Subcutaneous adipose tissue (tissue), 4 donors: ENCODE data around the gene CHRDL2. TPM values are rescaled to one million over a fixed set of nuclear protein-coding genes. Genes with fewer than 3 reads are reported as not detected.

Experiments
- total RNA-seq, 4 donors: library from RNA; depleted of rRNA; stranded (reverse); fragments of >200 nt; gene quantifications; one replicate each; pipeline ENCODE4 v1.1.0, GENCODE V29; 2016
- TF ChIP-seq, protein P1 (sequence below): fragments of 450-650 bp; IDR thresholded peaks from one replicate; pipeline ENCODE4 v1.5.1; 2016; ENCODE audit warnings: low read depth, mild to moderate bottlenecking, control low read depth, antibody characterized with exemption, moderate library complexity

CHRDL2 gene
- total RNA-seq, 4 donors from 2014 or later = not detected

DNA sequence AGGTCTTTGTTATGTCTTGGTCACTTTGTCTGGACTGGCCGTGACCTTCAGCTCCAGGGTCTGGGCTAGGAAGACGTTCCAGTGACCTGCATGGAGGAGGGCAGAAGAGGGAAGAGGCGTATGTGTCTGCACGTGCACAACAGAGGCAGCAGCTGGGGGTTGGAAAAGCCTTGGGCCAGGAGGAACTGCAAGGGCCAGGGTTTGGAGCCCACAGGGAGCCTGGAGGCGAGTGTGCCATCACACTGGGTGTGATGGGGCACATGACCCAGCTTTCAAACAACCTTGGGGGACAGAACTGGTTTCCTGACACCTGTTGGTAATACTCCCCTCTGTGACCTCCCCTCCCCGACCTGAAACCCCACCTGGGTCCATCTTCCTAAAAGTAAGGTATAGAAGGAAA, 34.7 kb downstream of the CHRDL2 start:
- TF ChIP-seq, protein P1, sequence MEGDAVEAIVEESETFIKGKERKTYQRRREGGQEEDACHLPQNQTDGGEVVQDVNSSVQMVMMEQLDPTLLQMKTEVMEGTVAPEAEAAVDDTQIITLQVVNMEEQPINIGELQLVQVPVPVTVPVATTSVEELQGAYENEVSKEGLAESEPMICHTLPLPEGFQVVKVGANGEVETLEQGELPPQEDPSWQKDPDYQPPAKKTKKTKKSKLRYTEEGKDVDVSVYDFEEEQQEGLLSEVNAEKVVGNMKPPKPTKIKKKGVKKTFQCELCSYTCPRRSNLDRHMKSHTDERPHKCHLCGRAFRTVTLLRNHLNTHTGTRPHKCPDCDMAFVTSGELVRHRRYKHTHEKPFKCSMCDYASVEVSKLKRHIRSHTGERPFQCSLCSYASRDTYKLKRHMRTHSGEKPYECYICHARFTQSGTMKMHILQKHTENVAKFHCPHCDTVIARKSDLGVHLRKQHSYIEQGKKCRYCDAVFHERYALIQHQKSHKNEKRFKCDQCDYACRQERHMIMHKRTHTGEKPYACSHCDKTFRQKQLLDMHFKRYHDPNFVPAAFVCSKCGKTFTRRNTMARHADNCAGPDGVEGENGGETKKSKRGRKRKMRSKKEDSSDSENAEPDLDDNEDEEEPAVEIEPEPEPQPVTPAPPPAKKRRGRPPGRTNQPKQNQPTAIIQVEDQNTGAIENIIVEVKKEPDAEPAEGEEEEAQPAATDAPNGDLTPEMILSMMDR = no peak

GRCh38 chr11:74695705-74696280, 35.4 kb downstream of the CHRDL2 start:
- TF ChIP-seq, protein P1 = no peak

DNA sequence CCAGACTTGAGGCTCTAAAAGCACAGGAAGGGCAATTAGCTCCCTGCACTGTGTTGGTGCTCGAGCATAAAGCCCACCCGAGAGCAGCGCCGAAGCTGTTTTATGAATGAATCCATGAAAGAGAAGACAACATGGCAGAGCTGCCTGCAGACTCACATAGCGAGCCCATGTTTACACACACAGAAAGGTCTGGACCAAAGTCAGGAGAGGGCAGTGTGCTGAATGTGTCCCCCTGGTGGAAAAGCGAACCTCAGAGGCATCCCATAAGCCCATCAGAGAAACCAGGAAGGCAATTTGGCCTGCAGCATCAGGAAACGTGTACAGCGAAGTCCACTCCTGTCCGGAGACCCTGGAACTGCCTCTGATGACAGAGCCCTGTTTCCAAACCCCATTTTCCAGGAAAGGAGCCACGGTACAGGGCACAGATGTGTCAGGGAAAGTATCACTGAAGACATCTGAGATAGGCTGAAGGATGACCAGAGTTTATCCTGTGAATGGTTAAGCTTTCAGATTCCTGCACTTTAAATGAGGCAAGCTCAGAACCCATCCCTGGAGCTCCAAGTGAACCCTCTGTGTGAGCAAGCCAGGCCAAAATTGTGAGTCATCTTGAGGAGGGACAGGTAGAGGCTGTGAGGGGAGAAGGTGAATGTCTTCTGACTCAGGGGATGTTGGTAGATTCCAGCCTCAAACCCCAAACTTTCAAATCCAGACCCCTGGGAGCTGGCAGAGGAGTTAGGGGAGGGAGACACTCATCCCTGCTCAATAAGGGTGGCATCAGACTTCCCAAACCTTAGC, 36.9 kb downstream of the CHRDL2 start:
- TF ChIP-seq, protein P1 = no peak

DNA sequence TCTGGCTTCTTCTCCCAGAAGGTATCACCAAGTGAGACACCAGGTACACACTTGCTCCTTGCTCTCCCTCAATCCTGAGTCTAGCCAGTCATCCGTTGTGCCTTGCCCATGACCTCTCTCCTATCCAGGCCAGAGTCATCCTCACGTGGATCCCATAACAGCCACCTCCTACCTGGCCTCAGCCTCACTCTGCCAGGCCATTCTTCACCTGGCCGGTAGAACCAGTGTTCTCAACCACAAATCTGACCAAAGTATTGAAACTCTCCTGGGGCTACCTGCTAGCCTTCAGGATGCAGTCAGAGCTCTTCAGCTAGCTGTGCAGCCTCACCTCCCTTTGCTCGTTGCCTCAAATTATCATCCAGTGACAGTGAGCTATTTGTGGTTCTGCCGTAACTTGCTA, 37.7 kb downstream of the CHRDL2 start:
- TF ChIP-seq, protein P1 = no peak

- TF ChIP-seq, protein P1 = no peak
These were observed 39.5 kb downstream of the CHRDL2 start for GRCh38 chr11:74691755-74692154.

DNA sequence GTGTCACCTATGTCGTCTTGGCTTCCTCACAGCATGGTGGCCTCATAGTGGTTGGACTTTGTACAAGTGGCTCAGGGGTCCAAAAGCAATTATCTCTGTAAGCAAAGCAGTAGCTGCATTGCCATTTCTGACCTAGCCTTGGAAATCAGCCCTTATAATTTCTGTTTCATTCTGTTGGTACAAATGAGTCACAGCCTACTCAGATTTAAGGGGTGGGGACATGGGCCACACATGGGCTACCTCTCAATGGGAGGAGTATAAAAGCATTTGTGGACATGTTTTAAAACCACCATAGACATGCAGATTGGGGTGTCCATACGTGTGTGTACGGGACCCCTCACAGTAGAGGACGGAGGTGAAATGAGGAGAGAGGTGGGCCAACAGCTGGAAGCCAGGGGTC, 41.6 kb downstream of the CHRDL2 start:
- TF ChIP-seq, protein P1 = no peak

GRCh38 chr11:74687237-74688023, 43.8 kb downstream of the CHRDL2 start:
- TF ChIP-seq, protein P1 = no peak
